Measurements from ENCODE around the gene CMTM5.
"Not testable (repeated sequence)": the region's sequence is repeated elsewhere in the genome, so short reads cannot be mapped to it uniquely, and the experiment has no call there.

CMTM5 gene

DNA sequence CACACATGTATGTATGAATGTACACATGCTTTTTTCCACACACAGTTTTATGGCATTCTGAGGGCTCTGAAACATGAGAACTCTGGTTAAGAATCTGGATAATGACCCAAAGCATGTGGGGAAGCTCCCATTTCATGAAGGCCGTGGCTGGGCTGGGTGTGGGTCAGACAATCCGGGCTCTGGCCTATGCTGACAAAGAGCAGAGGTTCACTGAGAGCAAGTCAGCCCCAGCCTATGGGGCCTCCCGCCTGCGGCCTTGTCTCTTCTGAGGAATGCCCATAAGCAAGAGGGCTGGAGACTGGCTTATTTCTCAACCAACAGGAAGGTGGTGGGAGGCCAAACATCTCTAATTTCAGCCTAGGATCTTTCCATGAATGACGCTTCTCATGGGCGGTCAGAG lies 22.7 kb downstream of the CMTM5 start:
- DNase-seq (ENCODE audit: low spot score): no peak
- Histone ChIP-seq H3K4me3 (no peak overlapping the region), H3K27ac (no peak overlapping the region)
- TF ChIP-seq, protein P1, sequence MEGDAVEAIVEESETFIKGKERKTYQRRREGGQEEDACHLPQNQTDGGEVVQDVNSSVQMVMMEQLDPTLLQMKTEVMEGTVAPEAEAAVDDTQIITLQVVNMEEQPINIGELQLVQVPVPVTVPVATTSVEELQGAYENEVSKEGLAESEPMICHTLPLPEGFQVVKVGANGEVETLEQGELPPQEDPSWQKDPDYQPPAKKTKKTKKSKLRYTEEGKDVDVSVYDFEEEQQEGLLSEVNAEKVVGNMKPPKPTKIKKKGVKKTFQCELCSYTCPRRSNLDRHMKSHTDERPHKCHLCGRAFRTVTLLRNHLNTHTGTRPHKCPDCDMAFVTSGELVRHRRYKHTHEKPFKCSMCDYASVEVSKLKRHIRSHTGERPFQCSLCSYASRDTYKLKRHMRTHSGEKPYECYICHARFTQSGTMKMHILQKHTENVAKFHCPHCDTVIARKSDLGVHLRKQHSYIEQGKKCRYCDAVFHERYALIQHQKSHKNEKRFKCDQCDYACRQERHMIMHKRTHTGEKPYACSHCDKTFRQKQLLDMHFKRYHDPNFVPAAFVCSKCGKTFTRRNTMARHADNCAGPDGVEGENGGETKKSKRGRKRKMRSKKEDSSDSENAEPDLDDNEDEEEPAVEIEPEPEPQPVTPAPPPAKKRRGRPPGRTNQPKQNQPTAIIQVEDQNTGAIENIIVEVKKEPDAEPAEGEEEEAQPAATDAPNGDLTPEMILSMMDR (IDR thresholded peaks at IDR 0.05): no peak

DNA sequence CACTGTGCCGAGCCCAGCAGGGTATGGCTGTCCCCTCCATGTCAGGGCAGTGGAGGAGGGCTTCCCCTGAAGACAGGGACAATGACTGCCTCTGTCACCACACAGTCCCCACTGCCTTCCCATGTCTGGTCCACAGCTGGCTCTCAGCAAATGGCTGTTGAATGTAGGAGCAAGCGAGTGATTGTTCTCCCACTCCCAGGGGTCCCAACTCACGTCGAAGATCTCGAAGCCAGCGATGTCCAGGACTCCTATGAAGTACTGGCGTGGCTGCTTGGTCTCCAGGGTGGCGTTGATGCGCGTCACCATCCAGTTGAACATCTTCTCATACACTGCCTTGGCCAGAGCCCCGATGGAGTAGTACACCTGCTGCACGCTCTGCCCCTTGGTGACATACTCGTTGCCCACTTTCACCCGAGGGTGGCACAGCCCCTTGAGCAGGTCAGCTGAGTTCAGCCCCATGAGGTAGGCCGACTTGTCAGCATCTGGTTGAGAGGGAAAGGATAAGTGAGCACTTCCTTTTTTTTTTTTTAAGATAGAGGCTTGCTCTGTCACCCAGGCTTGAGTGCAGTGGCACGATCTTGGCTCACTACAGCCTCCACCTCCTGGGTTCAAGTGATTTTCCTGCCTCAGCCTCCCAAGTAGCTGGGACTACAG lies 23.8 kb downstream of the CMTM5 start:
- DNase-seq (ENCODE audit: low spot score); H3K27ac ChIP-seq; H3K4me3 ChIP-seq: not testable (repeated sequence)

DNA sequence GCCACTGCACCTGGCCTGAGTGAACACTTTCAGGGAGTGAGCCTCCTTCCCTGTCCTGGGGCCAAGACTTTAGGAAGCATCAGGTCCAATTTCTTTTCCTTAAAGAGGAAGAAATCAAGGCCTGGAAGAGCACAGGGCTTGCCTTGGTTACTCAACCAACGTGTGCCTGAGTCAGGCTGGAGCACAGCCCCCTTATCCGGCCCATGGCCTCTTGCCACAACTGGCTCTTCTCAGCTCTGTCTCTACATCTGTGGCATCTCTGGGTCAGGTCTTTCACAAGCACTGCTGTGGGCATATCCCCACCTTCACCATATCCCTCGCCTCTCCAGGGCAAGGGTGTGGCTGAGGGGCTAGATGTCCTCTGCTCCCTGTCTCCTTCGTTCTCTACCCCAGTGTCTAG lies 24.4 kb downstream of the CMTM5 start:
- no peak overlapping the region for H3K4me3 ChIP-seq
- no peak for DNase-seq (ENCODE audit: low spot score)

DNA sequence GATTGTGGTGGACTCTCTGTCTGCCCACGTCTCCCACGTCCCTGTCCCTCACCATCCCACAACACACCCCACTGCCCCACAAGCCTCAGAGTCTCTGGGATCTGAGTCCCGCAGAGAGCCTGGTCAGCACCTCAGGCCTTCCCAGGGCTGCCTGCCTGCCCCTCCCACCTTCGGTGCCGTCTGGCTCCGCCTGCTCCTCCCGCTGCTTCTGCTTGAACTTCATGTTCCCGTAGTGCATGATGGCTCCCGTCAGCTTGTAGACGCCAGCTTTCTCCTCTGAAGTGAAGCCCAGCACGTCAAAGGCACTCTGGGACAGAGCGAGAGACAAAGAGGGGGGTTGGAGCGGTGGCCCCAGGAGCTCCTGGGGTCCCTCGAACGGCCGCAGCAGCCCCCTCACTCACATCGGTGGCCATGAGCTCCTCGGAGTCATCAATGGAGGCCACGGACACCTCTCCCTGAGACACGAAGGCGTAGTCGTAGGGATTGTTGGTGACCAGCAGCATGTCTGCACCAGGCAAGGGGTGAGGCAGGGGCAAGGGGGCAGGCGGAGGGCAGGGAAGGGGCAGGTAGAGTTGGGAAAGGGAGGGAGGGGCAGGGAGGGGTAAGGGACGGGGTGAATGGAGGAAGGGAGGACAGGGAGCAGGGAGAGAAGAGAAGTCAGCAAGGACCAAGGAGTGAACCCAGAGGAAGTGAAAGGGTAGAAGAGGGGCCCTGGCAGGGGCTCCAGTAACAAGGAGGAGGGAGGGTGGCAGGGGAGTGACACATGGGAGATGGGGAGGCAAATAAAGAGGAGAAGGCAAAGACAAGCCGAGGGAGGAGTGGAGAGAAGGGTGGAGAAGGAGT lies 25.7 kb downstream of the CMTM5 start:
- TF ChIP-seq, protein P1 (IDR thresholded peaks at IDR 0.05): no peak
- Histone ChIP-seq H3K4me3 (no peak overlapping the region), H3K27ac (no peak overlapping the region)
- no peak for DNase-seq (ENCODE audit: low spot score)

More for the DNA sequence above, 24.4 kb downstream of the CMTM5 start:
- TF ChIP-seq, protein P1 (IDR thresholded peaks at IDR 0.05): no peak
- no peak overlapping the region for H3K27ac ChIP-seq

GRCh38 chr14:23403139-23403438 lies 26.2 kb downstream of the CMTM5 start:
- H3K4me3 ChIP-seq: no peak overlapping the region
- H3K27ac ChIP-seq: no peak overlapping the region
- DNase-seq (ENCODE audit: low spot score): no peak
- TF ChIP-seq, protein P1 (IDR thresholded peaks at IDR 0.05): no peak

GRCh38 chr14:23403908-23404307 lies 27.1 kb downstream of the CMTM5 start:
- DNase-seq (ENCODE audit: low spot score): no peak
- TF ChIP-seq, protein P1 (IDR thresholded peaks at IDR 0.05): no peak
- no peak overlapping the region for H3K27ac ChIP-seq
- no peak overlapping the region for H3K4me3 ChIP-seq

GRCh38 chr14:23404331-23404900 lies 27.6 kb downstream of the CMTM5 start:
- Histone ChIP-seq H3K4me3 (no peak overlapping the region), H3K27ac (no peak overlapping the region)
- TF ChIP-seq, protein P1 (IDR thresholded peaks at IDR 0.05): no peak
- no peak for DNase-seq (ENCODE audit: low spot score)

Data from coronary artery (tissue), 2 donors.